HepG2 (cell line): ENCODE measurements around the gene FRMD4B. TPM values are rescaled to one million over a fixed set of nuclear protein-coding genes. Genes with fewer than 3 reads are reported as not detected.

ENCODE experiments used
- ATAC-seq: fragments of 200-7000 bp; cut with Tn5 transposase; 3 replicates; pipeline ENCODE4 v1.9.1; 2020; ENCODE audit warnings: mild to moderate bottlenecking, moderate library complexity
- BruUV-seq: library from RNA; stranded (reverse); fragments of 400-500 nt; replicated peaks from 2 replicates; lab custom pipeline; 2021; lab: Mats Ljungman, UMichigan
- CTCF ChIA-PET: fragments of 300-600 bp; formaldehyde crosslinking; extraction: SDS; loops from one replicate; lab custom pipeline; 2021; ENCODE audit warnings: low total read pairs, inconsistent platforms, low intra/inter-chr PET ratio; lab: Yijun Ruan, JAX
- POLR2A ChIA-PET: fragments of 350-600 bp; sonication (Branson Sonifier 250); formaldehyde crosslinking; loops from one replicate; lab custom pipeline; 2020; ENCODE audit warnings: antibody characterized with exemption, inconsistent platforms; lab: Yijun Ruan, JAX
- DNase-seq: peaks from one replicate; pipeline ENCODE4 v3.0.0-alpha.2; 2015; ENCODE audit warnings: low spot score
- FAIRE-seq: peaks from 3 replicates; lab custom pipeline; 2011; peaks lifted over from hg19 to GRCh38; lab: Jason Lieb, UNC
- H2AFZ ChIP-seq: one replicate; pipeline ENCODE4 v1.6.1; 2011; ENCODE audit warnings: low read length, inconsistent platforms
- H3K27ac ChIP-seq: fragments of 300-600 bp; 3 replicates; pipeline ENCODE4 v1.8.0; 2011; ENCODE audit warnings: mixed run types, mild to moderate bottlenecking, mixed read lengths, low read length, inconsistent platforms; ENCODE audit not compliant: insufficient read depth; ENCODE audit errors: extremely low read length
- H3K27me3 ChIP-seq, 2 experiments: fragments of 200-600 bp in 1 of 2; 2 replicates in 1 of 2; 3 replicates in 1 of 2; pipeline versions ENCODE4 v1.6.0 to v1.8.0; 2011; ENCODE audit warnings: low read length in 2 of 2, mild to moderate bottlenecking in 2 of 2, moderate library complexity in 2 of 2, inconsistent platforms in 1 of 2; ENCODE audit not compliant: insufficient read depth in 2 of 2, control insufficient read depth in 1 of 2
- H3K36me3 ChIP-seq, 2 experiments: fragments of 200-600 bp in 1 of 2; replicated peaks in 1 of 2; 2 replicates in 1 of 2; 3 replicates in 1 of 2; pipeline versions ENCODE4 v1.5.1 to v1.8.0; 2011; ENCODE audit warnings: low read length in 2 of 2, inconsistent platforms in 1 of 2; ENCODE audit not compliant: insufficient read depth in 2 of 2, control insufficient read depth in 1 of 2
- H3K4me1 ChIP-seq: 2 replicates; pipeline ENCODE4 v1.5.1; 2012; ENCODE audit warnings: low read length, inconsistent platforms; ENCODE audit not compliant: insufficient read depth
- H3K4me2 ChIP-seq: 2 replicates; pipeline ENCODE4 v1.6.0; 2011; ENCODE audit warnings: low read depth, low read length, inconsistent platforms
- H3K4me3 ChIP-seq, 3 experiments: fragments of 200-600 bp in 1 of 3; sonication (generic), shearing (Covaris generic) in 1 of 3; replicated peaks in 1 of 3; 2 replicates each; pipeline ENCODE4 v1.5.1; 2011 to 2016; ENCODE audit warnings: low read length in 3 of 3, inconsistent platforms in 2 of 3, low read depth in 2 of 3, mild to moderate bottlenecking in 2 of 3, control low read depth in 1 of 3, mixed read lengths in 1 of 3; ENCODE audit not compliant: insufficient read depth in 1 of 3
- H3K79me2 ChIP-seq: one replicate; pipeline ENCODE4 v1.6.1; 2011; ENCODE audit warnings: low read length, inconsistent platforms; ENCODE audit not compliant: insufficient read depth
- H3K9ac ChIP-seq: 2 replicates; pipeline ENCODE4 v1.6.0; 2011; ENCODE audit warnings: mild to moderate bottlenecking, low read depth, low read length, inconsistent platforms; ENCODE audit not compliant: insufficient read depth
- H3K9me3 ChIP-seq: 2 replicates; pipeline ENCODE4 v1.5.1; 2012; ENCODE audit warnings: mild to moderate bottlenecking, low read length
- H4K20me1 ChIP-seq: 2 replicates; pipeline ENCODE4 v1.6.0; 2011; ENCODE audit warnings: inconsistent platforms, mild to moderate bottlenecking, low read length, moderate library complexity; ENCODE audit not compliant: insufficient read depth
- AGO2 ChIP-seq: fragments of 200-400 bp; formaldehyde crosslinking; optimal IDR thresholded peaks from 2 replicates; pipeline ENCODE3; 2017; ENCODE audit warnings: mild to moderate bottlenecking, low read depth, low read length, moderate library complexity
- CBX2 ChIP-seq, 2 experiments: fragments of 200-600 bp in 1 of 2; sonication (generic); formaldehyde crosslinking in 1 of 2; IDR thresholded peaks; 2 replicates each; pipeline versions ENCODE4 v1.7.0 to v1.8.1; 2018 to 2022; ENCODE audit warnings: low read depth in 2 of 2, low read length in 1 of 2, mild to moderate bottlenecking in 1 of 2, missing genetic modification reagents in 1 of 2
- FOSL2 ChIP-seq: sonication (generic); formaldehyde crosslinking; IDR thresholded peaks from 2 replicates; pipeline ENCODE4 v1.4.0; 2020; ENCODE audit warnings: missing genetic modification reagents
- HIVEP1 ChIP-seq: sonication (generic); formaldehyde crosslinking; IDR thresholded peaks from 2 replicates; pipeline ENCODE4 v1.4.0; 2020; ENCODE audit warnings: mild to moderate bottlenecking, missing genetic modification reagents
- NCOA5 ChIP-seq: sonication (generic); formaldehyde crosslinking; IDR thresholded peaks from 2 replicates; pipeline ENCODE4 v1.4.0; 2020; ENCODE audit warnings: missing genetic modification reagents
- RBFOX2 ChIP-seq: fragments of 200-400 bp; formaldehyde crosslinking; IDR thresholded peaks from 2 replicates; pipeline ENCODE4 v1.6.1; 2017; ENCODE audit warnings: low read depth, mild to moderate bottlenecking, low read length
- TFDP2 ChIP-seq: sonication (generic); formaldehyde crosslinking; IDR thresholded peaks from 2 replicates; pipeline ENCODE4 v1.4.0; 2020; ENCODE audit warnings: missing genetic modification reagents
- ZNF10 ChIP-seq: sonication (generic); formaldehyde crosslinking; IDR thresholded peaks from 2 replicates; pipeline ENCODE4 v1.4.0; 2020; ENCODE audit warnings: mild to moderate bottlenecking, low read depth, missing genetic modification reagents, borderline replicate concordance
- ZNF639 ChIP-seq: conservative IDR thresholded peaks from 2 replicates; pipeline ENCODE4 v1.6.1; 2018; ENCODE audit warnings: missing genetic modification reagents
- ZNF746 ChIP-seq: sonication (generic); formaldehyde crosslinking; IDR thresholded peaks from 2 replicates; pipeline ENCODE4 v1.8.0; 2022; ENCODE audit warnings: mild to moderate bottlenecking, missing genetic modification reagents
- WGBS: methylation state at CpG from one replicate; pipeline ENCODE4 v1.1.6; 2017; ENCODE audit warnings: low lambda C conversion rate; 5-methylcytosine and 5-hydroxymethylcytosine counted together
- in situ Hi-C: cut with HindIII; loops from 2 replicates; pipeline ENCODE4 v1.10.0; 2017; ENCODE audit warnings: low pct_unique_long_range_greater_than_20kb; ENCODE audit not compliant: extremely low pct_ligation_motif_present
- intact Hi-C: fragments of 100-400 bp; cut with micrococcal nuclease; formaldehyde crosslinking; loops from one replicate; pipeline ENCODE4 v1.10.0; 2022; ENCODE audit not compliant: unreplicated experiment
- polyA plus RNA-seq, 8 experiments: library from polyadenylated mRNA; depleted of rRNA in 3 of 8; stranded (reverse) in 7 of 8; unstranded in 1 of 8; fragments of >200 nt; fragmentation: Illumina TruSeq in 4 of 8; extraction: Trizol in 4 of 8; gene quantifications; 2 replicates each; pipeline versions ENCODE4 v1.2.1 to v1.2.3, GENCODE V29; 2011 to 2016; ENCODE audit warnings: low read depth in 4 of 8, missing spikeins in 1 of 8, mixed read lengths in 1 of 8; ENCODE audit not compliant: insufficient read depth in 1 of 8
- total RNA-seq, 5 experiments: library from RNA; depleted of rRNA; stranded (reverse); fragments of >200 nt; fragmentation: Illumina TruSeq; extraction: Trizol; gene quantifications; 2 replicates each; pipeline ENCODE4 v1.2.3, GENCODE V29; 2016; ENCODE audit warnings: low read depth in 1 of 5

Gene FRMD4B
- total and polyA plus RNA-seq, 2 of the 13 experiments (the other 11 are each of a cell fraction or from before 2014, with no cell fraction given): 3.0 to 3.3 TPM

GRCh38 chr3:69292185-69292584 lies 93.7 kb downstream of the FRMD4B start (continued):
- TF ChIP-seq ZNF10 (CRISPR knock-in tag): no peak
- no peak for TF ChIP-seq NCOA5 (CRISPR knock-in tag)
- no peak for TF ChIP-seq RBFOX2
- TF ChIP-seq ZNF639: no peak
- TF ChIP-seq HIVEP1 (CRISPR knock-in tag): no peak

- intact Hi-C loops (no loop called here), in situ Hi-C loops (no loop called here)
- no peaks in the 10 kb centered on the region for H3K9me3 ChIP-seq
- POLR2A ChIA-PET: no interaction called here
- CTCF ChIA-PET: no interaction called here
- H3K9ac ChIP-seq: no peak overlapping the region
- BruUV-seq: no TSS peak
- no peak for TF ChIP-seq ZNF746 (CRISPR knock-in tag)
- no peak for TF ChIP-seq CBX2 (IDR thresholded peaks at IDR 0.05; ENCODE audit: low read depth, low read length)
- no peak for TF ChIP-seq CBX2 (CRISPR knock-in tag; IDR thresholded peaks at IDR 0.05; ENCODE audit: low read depth)
- no peak for TF ChIP-seq AGO2
- no peak for TF ChIP-seq FOSL2 (CRISPR knock-in tag)
- TF ChIP-seq TFDP2 (CRISPR knock-in tag): no peak
- H3K4me3 ChIP-seq: no peak overlapping the region
- no peak for ATAC-seq
- H3K27me3 ChIP-seq: peaks cover 2 to 7% of the 10 kb centered on the region in 2 experiments; a peak in 2 of 5 replicates
- DNase-seq: no peak
- H3K4me2 ChIP-seq: no peak overlapping the region
- H3K36me3 ChIP-seq: no peaks in the 10 kb centered on the region
- no peak for FAIRE-seq
- no peak overlapping the region for H3K27ac ChIP-seq
- H2AFZ ChIP-seq: no peak overlapping the region
- no peaks in the 10 kb centered on the region for H3K79me2 ChIP-seq
- H4K20me1 ChIP-seq: no peaks in the 10 kb centered on the region
- no peaks in the 10 kb centered on the region for H3K4me1 ChIP-seq
- WGBS: 51% methylated on average over 3 of the region's 3 CpGs
These were observed 95.5 kb downstream of the FRMD4B start for GRCh38 chr3:69290430-69290829.
